ENCODE data around the gene GABRD. TPM values are rescaled to one million over a fixed set of nuclear protein-coding genes. Genes with fewer than 3 reads are reported as not detected.

The GABRD gene
- total RNA-seq, 2 donors from 2014 or later: not detected

GRCh38 chr1:2049718-2050431 is 30.7 kb downstream of the GABRD start, which contains the start of gene PRKCZ:
PRKCZ (plus strand) TSS chr1:2050411; CDS start chr1:2050631, 220 bp downstream.
- Mint-ChIP-seq H3K27me3 (ENCODE audit: insufficient read depth) (peaks cover 6% of the 10 kb centered on the region), H3K9me3 (no peaks in the 10 kb centered on the region), H3K27ac (peak within 1 kb of the TSS; percentile 91), H3K4me1 (peaks cover 9% of the 10 kb centered on the region), H3K4me3 (peak within 1 kb of the TSS; percentile 68), H3K36me3 (ENCODE audit: low read depth) (no peaks in the 10 kb centered on the region)
- 1% methylated on average over 21 to 83 of the region's 83 CpGs for WGBS, 2 experiments (ENCODE audit: insufficient coverage in 1 of 2, insufficient read length in 1 of 2)
- H3K4me3 ChIP-seq (ENCODE audit: low read length): peak within 1 kb of the TSS; percentile 86
- no peaks in the 10 kb centered on the region for H3K9me3 ChIP-seq (ENCODE audit: control insufficient read depth, low read length)
- peaks cover 10% of the 10 kb centered on the region for H3K27me3 ChIP-seq (ENCODE audit: control insufficient read depth, insufficient read depth, low read length, poor library complexity, severe bottlenecking)
- TF ChIP-seq, protein P1, sequence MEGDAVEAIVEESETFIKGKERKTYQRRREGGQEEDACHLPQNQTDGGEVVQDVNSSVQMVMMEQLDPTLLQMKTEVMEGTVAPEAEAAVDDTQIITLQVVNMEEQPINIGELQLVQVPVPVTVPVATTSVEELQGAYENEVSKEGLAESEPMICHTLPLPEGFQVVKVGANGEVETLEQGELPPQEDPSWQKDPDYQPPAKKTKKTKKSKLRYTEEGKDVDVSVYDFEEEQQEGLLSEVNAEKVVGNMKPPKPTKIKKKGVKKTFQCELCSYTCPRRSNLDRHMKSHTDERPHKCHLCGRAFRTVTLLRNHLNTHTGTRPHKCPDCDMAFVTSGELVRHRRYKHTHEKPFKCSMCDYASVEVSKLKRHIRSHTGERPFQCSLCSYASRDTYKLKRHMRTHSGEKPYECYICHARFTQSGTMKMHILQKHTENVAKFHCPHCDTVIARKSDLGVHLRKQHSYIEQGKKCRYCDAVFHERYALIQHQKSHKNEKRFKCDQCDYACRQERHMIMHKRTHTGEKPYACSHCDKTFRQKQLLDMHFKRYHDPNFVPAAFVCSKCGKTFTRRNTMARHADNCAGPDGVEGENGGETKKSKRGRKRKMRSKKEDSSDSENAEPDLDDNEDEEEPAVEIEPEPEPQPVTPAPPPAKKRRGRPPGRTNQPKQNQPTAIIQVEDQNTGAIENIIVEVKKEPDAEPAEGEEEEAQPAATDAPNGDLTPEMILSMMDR (conservative IDR thresholded peaks at IDR 0.05): no peak
- peak; percentile 97 for DNase-seq
- H3K4me1 ChIP-seq (ENCODE audit: control insufficient read depth, insufficient read depth, low read length): peaks cover 5% of the 10 kb centered on the region
- no peaks in the 10 kb centered on the region for H3K36me3 ChIP-seq (ENCODE audit: control insufficient read depth, insufficient read depth, low read length)
- no peak within 1 kb of the TSS for H3K27ac ChIP-seq (ENCODE audit: low read depth, low read length)
- peak within 1 kb of the TSS; percentile 74 for H3K9ac ChIP-seq (ENCODE audit: extremely low read depth, low read length, poor library complexity, severe bottlenecking)

GRCh38 chr1:2050461-2050792 is 31.3 kb downstream of the GABRD start:
- Histone ChIP-seq H3K4me3 (ENCODE audit: low read length) (peak overlapping the region; percentile 82), H3K36me3 (ENCODE audit: control insufficient read depth, insufficient read depth, low read length) (peaks cover 2% of the 10 kb centered on the region), H3K4me1 (ENCODE audit: control insufficient read depth, insufficient read depth, low read length) (peaks cover 5% of the 10 kb centered on the region), H3K9ac (ENCODE audit: extremely low read depth, low read length, poor library complexity, severe bottlenecking) (peak overlapping the region; percentile 47), H3K27ac (ENCODE audit: low read depth, low read length) (no peak overlapping the region), H3K27me3 (ENCODE audit: control insufficient read depth, insufficient read depth, low read length, poor library complexity, severe bottlenecking) (peaks cover 10% of the 10 kb centered on the region), H3K9me3 (ENCODE audit: control insufficient read depth, low read length) (no peaks in the 10 kb centered on the region)
- TF ChIP-seq, protein P1 (conservative IDR thresholded peaks at IDR 0.05): no peak
- DNase-seq: no peak
- Mint-ChIP-seq H3K36me3 (ENCODE audit: low read depth) (peaks cover 2% of the 10 kb centered on the region), H3K9me3 (no peaks in the 10 kb centered on the region), H3K4me1 (peaks cover 9% of the 10 kb centered on the region), H3K27me3 (ENCODE audit: insufficient read depth) (peaks cover 4% of the 10 kb centered on the region), H3K27ac (no peak overlapping the region), H3K4me3 (peak overlapping the region; percentile 68)
- 0% methylated on average over 21 to 51 of the region's 51 CpGs for WGBS, 2 experiments (ENCODE audit: insufficient coverage in 1 of 2, insufficient read length in 1 of 2)

DNA sequence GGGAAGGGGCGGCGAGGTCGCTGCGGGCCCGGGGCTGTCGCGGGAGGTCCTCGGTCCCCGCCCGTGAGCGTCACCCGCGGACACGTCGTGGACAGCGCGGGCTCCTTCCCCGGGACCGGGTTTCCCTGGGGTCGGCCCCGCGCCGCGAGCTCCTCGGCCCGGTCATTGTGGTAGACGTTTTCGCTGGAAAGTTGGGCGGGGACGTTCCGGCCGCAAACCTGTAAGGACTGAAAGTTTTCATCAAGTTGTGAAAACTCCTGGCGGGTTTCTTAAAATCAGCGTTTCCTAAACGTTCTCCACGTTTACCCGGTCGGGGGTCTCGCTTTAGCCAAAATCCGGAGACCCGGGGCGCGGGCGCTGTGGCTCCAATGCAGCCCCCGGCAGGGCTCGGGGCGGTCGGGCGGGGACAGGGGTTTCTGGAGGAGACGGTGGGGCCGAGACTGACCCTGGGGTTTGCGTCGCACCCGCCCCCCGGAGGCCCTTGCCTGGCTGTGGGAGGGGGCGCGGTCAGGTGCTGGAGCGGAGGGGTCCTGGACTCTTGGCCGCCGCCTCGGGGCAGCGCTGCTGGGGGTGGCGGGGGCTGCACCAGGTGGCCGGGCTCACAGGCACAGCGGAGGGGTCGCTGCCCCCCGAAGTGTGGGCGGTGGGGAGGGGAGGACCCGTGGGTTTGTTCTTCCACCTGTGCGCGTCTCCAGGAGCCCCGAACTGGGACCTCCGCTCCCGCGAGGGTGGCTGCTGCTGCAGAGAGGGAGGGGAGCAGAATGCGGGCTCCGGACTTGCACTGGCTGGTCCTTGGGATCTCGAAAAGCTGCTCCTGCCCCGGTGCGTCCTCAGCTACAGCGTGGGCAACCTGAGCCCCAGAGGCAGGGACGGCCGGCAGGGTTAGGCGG is 31.9 kb downstream of the GABRD start:
- peaks cover 5% of the 10 kb centered on the region for H3K4me1 ChIP-seq (ENCODE audit: control insufficient read depth, insufficient read depth, low read length)
- H3K36me3 ChIP-seq (ENCODE audit: control insufficient read depth, insufficient read depth, low read length): peaks cover 5% of the 10 kb centered on the region
- peak; percentile 70 for DNase-seq
- no peak overlapping the region for H3K27ac ChIP-seq (ENCODE audit: low read depth, low read length)
- Mint-ChIP-seq H3K4me3 (peak overlapping the region; percentile 68), H3K9me3 (no peaks in the 10 kb centered on the region), H3K27ac (no peak overlapping the region), H3K27me3 (ENCODE audit: insufficient read depth) (peaks cover 4% of the 10 kb centered on the region), H3K4me1 (peaks cover 9% of the 10 kb centered on the region), H3K36me3 (ENCODE audit: low read depth) (peaks cover 8% of the 10 kb centered on the region)
- H3K9me3 ChIP-seq (ENCODE audit: control insufficient read depth, low read length): no peaks in the 10 kb centered on the region
- peaks cover 10% of the 10 kb centered on the region for H3K27me3 ChIP-seq (ENCODE audit: control insufficient read depth, insufficient read depth, low read length, poor library complexity, severe bottlenecking)
- peak overlapping the region; percentile 82 for H3K4me3 ChIP-seq (ENCODE audit: low read length)
- 7 to 11% methylated on average over 52 to 84 of the region's 84 CpGs for WGBS, 2 experiments (ENCODE audit: insufficient coverage in 1 of 2, insufficient read length in 1 of 2)
- H3K9ac ChIP-seq (ENCODE audit: extremely low read depth, low read length, poor library complexity, severe bottlenecking): peak overlapping the region; percentile 47
- TF ChIP-seq, protein P1 (conservative IDR thresholded peaks at IDR 0.05): no peak

Data from endodermal cell (in vitro differentiated cells).